ENCODE measurements around the gene ZBTB48.
A peak's percentile ranks its signal among the peaks of the same experiment; 100 is the strongest.
"Not testable (repeated sequence)": the region's sequence is repeated elsewhere in the genome, so short reads cannot be mapped to it uniquely, and the experiment has no call there.

The ZBTB48 gene

GRCh38 chr1:6554907-6555778 lies 24.7 kb upstream of the ZBTB48 start, which contains the start of gene TAS1R1:
Gene TAS1R1, plus strand, starts transcription at chr1:6555307. Its CDS starts 67 bp downstream, at chr1:6555374.
- Histone ChIP-seq H3K4me1 (ENCODE audit: insufficient read depth, low read length) (peaks cover 14% of the 10 kb centered on the region), H3K4me3 (ENCODE audit: low read length) (peak within 1 kb of the TSS; percentile 88), H3K9me3 (ENCODE audit: low read length) (no peaks in the 10 kb centered on the region), H2AFZ (ENCODE audit: low read depth, low read length) (peak within 1 kb of the TSS; percentile 90), H3K36me3 (ENCODE audit: insufficient read depth, low read length) (peaks cover 9% of the 10 kb centered on the region), H3K27me3 (ENCODE audit: insufficient read depth, low read length) (no peaks in the 10 kb centered on the region)

- no peak overlapping the region for H2AFZ ChIP-seq (ENCODE audit: low read depth, low read length)
- H3K36me3 ChIP-seq (ENCODE audit: insufficient read depth, low read length), result no peaks in the 10 kb centered on the region
- H3K9me3 ChIP-seq (ENCODE audit: low read length), result no peaks in the 10 kb centered on the region
- no peaks in the 10 kb centered on the region for H3K27me3 ChIP-seq (ENCODE audit: insufficient read depth, low read length)
- H3K4me1 ChIP-seq (ENCODE audit: insufficient read depth, low read length), result peaks cover 13% of the 10 kb centered on the region
- H3K4me3 ChIP-seq (ENCODE audit: low read length), result no peak overlapping the region
Observed at GRCh38 chr1:6557597-6557996, 22.2 kb upstream of the ZBTB48 start.

GRCh38 chr1:6559161-6559560 lies 20.6 kb upstream of the ZBTB48 start:
- H3K4me3 ChIP-seq (ENCODE audit: low read length); H2AFZ ChIP-seq (ENCODE audit: low read depth, low read length); H3K4me1 ChIP-seq (ENCODE audit: insufficient read depth, low read length); H3K9me3 ChIP-seq (ENCODE audit: low read length); H3K36me3 ChIP-seq (ENCODE audit: insufficient read depth, low read length): not testable (repeated sequence)
- H3K27me3 ChIP-seq (ENCODE audit: insufficient read depth, low read length), result peaks cover 13% of the 10 kb centered on the region

GRCh38 chr1:6560267-6560666 lies 19.5 kb upstream of the ZBTB48 start:
- Histone ChIP-seq H3K27me3 (ENCODE audit: insufficient read depth, low read length) (peaks cover 24% of the 10 kb centered on the region), H3K9me3 (ENCODE audit: low read length) (no peaks in the 10 kb centered on the region), H2AFZ (ENCODE audit: low read depth, low read length) (no peak overlapping the region), H3K4me1 (ENCODE audit: insufficient read depth, low read length) (no peaks in the 10 kb centered on the region), H3K4me3 (ENCODE audit: low read length) (no peak overlapping the region), H3K36me3 (ENCODE audit: insufficient read depth, low read length) (no peaks in the 10 kb centered on the region)

GRCh38 chr1:6569033-6569432 lies 10.8 kb upstream of the ZBTB48 start:
- peaks cover 6% of the 10 kb centered on the region for H3K9me3 ChIP-seq (ENCODE audit: low read length)
- no peak overlapping the region for H2AFZ ChIP-seq (ENCODE audit: low read depth, low read length)
- peaks cover 28% of the 10 kb centered on the region for H3K27me3 ChIP-seq (ENCODE audit: insufficient read depth, low read length)
- H3K4me1 ChIP-seq (ENCODE audit: insufficient read depth, low read length), result no peaks in the 10 kb centered on the region
- no peak overlapping the region for H3K4me3 ChIP-seq (ENCODE audit: low read length)
- H3K36me3 ChIP-seq (ENCODE audit: insufficient read depth, low read length), result no peaks in the 10 kb centered on the region

- H3K27me3 ChIP-seq (ENCODE audit: insufficient read depth, low read length), result peaks cover 17% of the 10 kb centered on the region
- no peaks in the 10 kb centered on the region for H3K4me1 ChIP-seq (ENCODE audit: insufficient read depth, low read length)
- peaks cover 6% of the 10 kb centered on the region for H3K9me3 ChIP-seq (ENCODE audit: low read length)
- H2AFZ ChIP-seq (ENCODE audit: low read depth, low read length), result no peak overlapping the region
- H3K36me3 ChIP-seq (ENCODE audit: insufficient read depth, low read length), result no peaks in the 10 kb centered on the region
- H3K4me3 ChIP-seq (ENCODE audit: low read length), result no peak overlapping the region
Observed at GRCh38 chr1:6570100-6570499, 9.7 kb upstream of the ZBTB48 start.

GRCh38 chr1:6570987-6571386 lies 8.8 kb upstream of the ZBTB48 start:
- Histone ChIP-seq H3K4me1 (ENCODE audit: insufficient read depth, low read length) (no peaks in the 10 kb centered on the region), H3K36me3 (ENCODE audit: insufficient read depth, low read length) (no peaks in the 10 kb centered on the region), H3K27me3 (ENCODE audit: insufficient read depth, low read length) (peaks cover 15% of the 10 kb centered on the region), H3K9me3 (ENCODE audit: low read length) (peaks cover 2% of the 10 kb centered on the region), H2AFZ (ENCODE audit: low read depth, low read length) (no peak overlapping the region), H3K4me3 (ENCODE audit: low read length) (no peak overlapping the region)

- H2AFZ ChIP-seq (ENCODE audit: low read depth, low read length), result no peak overlapping the region
- peaks cover 15% of the 10 kb centered on the region for H3K27me3 ChIP-seq (ENCODE audit: insufficient read depth, low read length)
- H3K36me3 ChIP-seq (ENCODE audit: insufficient read depth, low read length), result no peaks in the 10 kb centered on the region
- peaks cover 2% of the 10 kb centered on the region for H3K9me3 ChIP-seq (ENCODE audit: low read length)
- no peak overlapping the region for H3K4me3 ChIP-seq (ENCODE audit: low read length)
- peaks cover 2% of the 10 kb centered on the region for H3K4me1 ChIP-seq (ENCODE audit: insufficient read depth, low read length)
Observed at GRCh38 chr1:6572653-6573383, 7.0 kb upstream of the ZBTB48 start.

- H3K9me3 ChIP-seq (ENCODE audit: low read length), result no peaks in the 10 kb centered on the region
- no peak overlapping the region for H3K4me3 ChIP-seq (ENCODE audit: low read length)
- H3K4me1 ChIP-seq (ENCODE audit: insufficient read depth, low read length), result peaks cover 15% of the 10 kb centered on the region
- H3K27me3 ChIP-seq (ENCODE audit: insufficient read depth, low read length), result peaks cover 14% of the 10 kb centered on the region
- H2AFZ ChIP-seq (ENCODE audit: low read depth, low read length), result no peak overlapping the region
- no peaks in the 10 kb centered on the region for H3K36me3 ChIP-seq (ENCODE audit: insufficient read depth, low read length)
Observed at GRCh38 chr1:6574025-6574620, 5.7 kb upstream of the ZBTB48 start.

- no peaks in the 10 kb centered on the region for H3K9me3 ChIP-seq (ENCODE audit: low read length)
- no peaks in the 10 kb centered on the region for H3K36me3 ChIP-seq (ENCODE audit: insufficient read depth, low read length)
- H2AFZ ChIP-seq (ENCODE audit: low read depth, low read length), result no peak overlapping the region
- peaks cover 10% of the 10 kb centered on the region for H3K27me3 ChIP-seq (ENCODE audit: insufficient read depth, low read length)
- peaks cover 19% of the 10 kb centered on the region for H3K4me1 ChIP-seq (ENCODE audit: insufficient read depth, low read length)
- H3K4me3 ChIP-seq (ENCODE audit: low read length), result no peak overlapping the region
Observed at GRCh38 chr1:6574818-6575217, 5.0 kb upstream of the ZBTB48 start.

- H3K4me1 ChIP-seq (ENCODE audit: insufficient read depth, low read length), result peaks cover 30% of the 10 kb centered on the region
- no peaks in the 10 kb centered on the region for H3K9me3 ChIP-seq (ENCODE audit: low read length)
- no peak overlapping the region for H2AFZ ChIP-seq (ENCODE audit: low read depth, low read length)
- peaks cover 4% of the 10 kb centered on the region for H3K36me3 ChIP-seq (ENCODE audit: insufficient read depth, low read length)
- no peak overlapping the region for H3K4me3 ChIP-seq (ENCODE audit: low read length)
- no peaks in the 10 kb centered on the region for H3K27me3 ChIP-seq (ENCODE audit: insufficient read depth, low read length)
Observed at GRCh38 chr1:6577831-6578525, 1.8 kb upstream of the ZBTB48 start.

GRCh38 chr1:6578624-6579373 lies 995 bp upstream of the ZBTB48 start:
- Histone ChIP-seq H2AFZ (ENCODE audit: low read depth, low read length) (no peak overlapping the region), H3K27me3 (ENCODE audit: insufficient read depth, low read length) (no peaks in the 10 kb centered on the region), H3K4me1 (ENCODE audit: insufficient read depth, low read length) (peaks cover 30% of the 10 kb centered on the region), H3K9me3 (ENCODE audit: low read length) (no peaks in the 10 kb centered on the region), H3K36me3 (ENCODE audit: insufficient read depth, low read length) (peaks cover 4% of the 10 kb centered on the region), H3K4me3 (ENCODE audit: low read length) (peak overlapping the region; percentile 60)

Measured in neuron (in vitro differentiated cells).